Trophoblast cell (in vitro differentiated cells and primary cell): ENCODE data around the gene EXT2.

Experiments used
- DNase-seq, 2 donors: peaks; one replicate each; pipeline ENCODE4 v3.0.0-alpha.2; 2016
- H2AFZ ChIP-seq: 2 replicates; pipeline ENCODE4 v1.6.1; 2013; ENCODE audit warnings: low read length, moderate library complexity, mild to moderate bottlenecking; ENCODE audit not compliant: insufficient read depth, poor library complexity
- H2AK5ac ChIP-seq: 2 replicates; pipeline ENCODE4 v1.6.1; 2013; ENCODE audit warnings: mild to moderate bottlenecking, low read length
- H2BK120ac ChIP-seq: 2 replicates; pipeline ENCODE4 v1.6.1; 2013; ENCODE audit warnings: low read length, mild to moderate bottlenecking, moderate library complexity; ENCODE audit not compliant: insufficient read depth, poor library complexity
- H2BK12ac ChIP-seq: 2 replicates; pipeline ENCODE4 v1.6.1; 2013; ENCODE audit warnings: mild to moderate bottlenecking, low read length, moderate library complexity
- H2BK5ac ChIP-seq: 2 replicates; pipeline ENCODE4 v1.6.1; 2013; ENCODE audit warnings: low read length, low read depth, moderate library complexity, mild to moderate bottlenecking; ENCODE audit not compliant: poor library complexity
- H3K14ac ChIP-seq: 2 replicates; pipeline ENCODE4 v1.6.1; 2013; ENCODE audit warnings: mild to moderate bottlenecking, low read length
- H3K18ac ChIP-seq: 2 replicates; pipeline ENCODE4 v1.6.1; 2013; ENCODE audit warnings: mild to moderate bottlenecking, low read length
- H3K23ac ChIP-seq: 2 replicates; pipeline ENCODE4 v1.6.1; 2013; ENCODE audit warnings: low read length
- H3K27ac ChIP-seq: 2 replicates; pipeline ENCODE4 v1.5.1; 2013; ENCODE audit warnings: low read depth, mild to moderate bottlenecking, inconsistent platforms, low read length, moderate library complexity
- H3K27me3 ChIP-seq: 2 replicates; pipeline ENCODE4 v1.6.1; 2013; ENCODE audit warnings: inconsistent platforms, mild to moderate bottlenecking, low read length, moderate library complexity; ENCODE audit not compliant: insufficient read depth
- H3K36me3 ChIP-seq, 2 experiments: 1 replicate in 1 of 2; 2 replicates in 1 of 2; pipeline ENCODE4 v1.6.1; 2013; ENCODE audit warnings: low read length in 2 of 2, mild to moderate bottlenecking in 2 of 2, moderate library complexity in 1 of 2; ENCODE audit not compliant: insufficient read depth in 2 of 2, control insufficient read depth in 1 of 2
- H3K4ac ChIP-seq: 2 replicates; pipeline ENCODE4 v1.6.1; 2013; ENCODE audit warnings: low read depth, mild to moderate bottlenecking, low read length, moderate library complexity
- H3K4me1 ChIP-seq, 2 experiments: 1 replicate in 1 of 2; 2 replicates in 1 of 2; pipeline ENCODE4 v1.6.1; 2013; ENCODE audit warnings: low read length in 2 of 2, mild to moderate bottlenecking in 2 of 2, moderate library complexity in 1 of 2; ENCODE audit not compliant: insufficient read depth in 2 of 2, control insufficient read depth in 1 of 2
- H3K4me2 ChIP-seq: 2 replicates; pipeline ENCODE4 v1.6.1; 2013; ENCODE audit warnings: inconsistent platforms, mild to moderate bottlenecking, low read length, moderate library complexity
- H3K4me3 ChIP-seq: 2 replicates; pipeline ENCODE4 v1.5.1; 2013; ENCODE audit warnings: mild to moderate bottlenecking, low read depth, low read length, inconsistent platforms
- H3K79me1 ChIP-seq: one replicate; pipeline ENCODE4 v1.6.1; 2013; ENCODE audit warnings: low read length
- H3K79me2 ChIP-seq: 2 replicates; pipeline ENCODE4 v1.6.1; 2013; ENCODE audit warnings: low read length, mild to moderate bottlenecking; ENCODE audit not compliant: control insufficient read depth, insufficient read depth, poor library complexity
- H3K9ac ChIP-seq: 2 replicates; pipeline ENCODE4 v1.6.1; 2013; ENCODE audit warnings: mild to moderate bottlenecking, low read length
- H3K9me3 ChIP-seq: 2 replicates; pipeline ENCODE4 v1.6.1; 2013; ENCODE audit warnings: low read depth, mild to moderate bottlenecking, control low read depth, inconsistent platforms, low read length; ENCODE audit not compliant: insufficient read depth
- H4K12ac ChIP-seq: 2 replicates; pipeline ENCODE4 v1.6.1; 2013; ENCODE audit warnings: low read depth, mild to moderate bottlenecking, low read length, moderate library complexity
- H4K8ac ChIP-seq: 2 replicates; pipeline ENCODE4 v1.6.1; 2013; ENCODE audit warnings: low read depth, mild to moderate bottlenecking, low read length, moderate library complexity
- H4K91ac ChIP-seq: one replicate; pipeline ENCODE4 v1.6.1; 2013; ENCODE audit warnings: low read depth, mild to moderate bottlenecking, low read length, moderate library complexity
- WGBS: extraction: QIAGEN DNeasy Blood & Tissue Kit; methylation state at CpG from one replicate; pipeline ENCODE4 v1.1.7; 2013; ENCODE audit warnings: missing lambda C conversion rate; ENCODE audit not compliant: insufficient read length, insufficient coverage; ENCODE audit errors: extremely low coverage; 5-methylcytosine and 5-hydroxymethylcytosine counted together

The EXT2 gene

DNA sequence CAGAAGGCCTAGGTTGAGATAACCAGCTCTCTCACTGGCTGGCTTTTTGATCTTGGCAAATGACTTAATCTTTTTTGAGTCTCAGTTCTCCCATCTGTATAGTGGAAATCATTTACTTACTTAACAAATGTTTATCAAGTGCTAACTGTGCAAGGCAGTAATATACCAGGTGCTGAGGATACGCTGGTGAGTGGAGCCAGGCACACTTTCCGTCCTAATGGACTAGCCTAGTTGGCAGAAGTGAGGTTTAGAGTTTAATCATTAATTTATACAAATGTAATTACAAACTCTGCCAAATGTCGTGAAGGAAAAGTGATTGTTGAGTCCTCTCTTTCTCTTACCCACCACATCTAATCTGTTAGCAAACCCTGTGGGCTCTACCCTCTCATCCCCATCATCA is 33.3 kb downstream of the EXT2 start:
- Histone ChIP-seq H4K12ac (no peak overlapping the region), H3K9me3 (no peaks in the 10 kb centered on the region), H3K27me3 (no peaks in the 10 kb centered on the region), H2AFZ (no peak overlapping the region), H3K14ac (no peak overlapping the region), H3K4me3 (no peak overlapping the region), H2AK5ac (no peak overlapping the region), H3K4me2 (no peak overlapping the region), H3K36me3 (peaks cover 5 to 23% of the 10 kb centered on the region in 2 experiments), H3K4me1 (no peaks in the 10 kb centered on the region), H3K79me2 (no peaks in the 10 kb centered on the region), H3K18ac (no peak overlapping the region), H3K27ac (no peak overlapping the region), H3K9ac (no peak overlapping the region), H4K91ac (no peak overlapping the region), H3K23ac (no peak overlapping the region), H2BK120ac (no peak overlapping the region), H3K4ac (no peak overlapping the region), H2BK5ac (no peak overlapping the region), H4K8ac (no peak overlapping the region), H2BK12ac (no peak overlapping the region), H3K79me1 (no peaks in the 10 kb centered on the region)
- no peak for DNase-seq
- no CpG with 5 or more reads among the region's 3 CpGs for WGBS

DNA sequence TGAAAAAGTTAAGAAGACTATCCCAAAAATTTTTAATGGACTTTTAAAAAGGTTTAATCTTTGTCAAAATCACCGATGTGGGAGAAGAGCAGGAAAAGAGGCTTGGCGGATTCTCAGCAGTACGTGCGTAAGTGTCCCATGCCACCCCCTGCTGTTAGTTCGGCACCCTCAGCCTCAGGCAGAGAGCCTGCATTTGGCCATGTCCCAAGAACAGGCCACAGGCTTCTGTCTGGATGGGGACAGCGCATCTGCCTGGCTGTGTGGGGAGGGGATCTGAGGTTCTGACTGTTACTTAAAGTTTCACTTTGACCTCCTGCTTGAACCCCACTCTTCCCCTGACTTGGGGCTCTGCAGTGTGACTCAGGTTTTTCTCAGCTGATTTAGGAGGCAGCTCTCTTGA is 35.3 kb downstream of the EXT2 start:
- Histone ChIP-seq H3K4me1 (no peaks in the 10 kb centered on the region), H4K12ac (no peak overlapping the region), H2BK5ac (no peak overlapping the region), H4K8ac (no peak overlapping the region), H3K18ac (no peak overlapping the region), H3K36me3 (peaks cover 3 to 19% of the 10 kb centered on the region in 2 experiments), H2BK120ac (no peak overlapping the region), H3K9me3 (no peaks in the 10 kb centered on the region), H3K23ac (no peak overlapping the region), H3K14ac (no peak overlapping the region), H2AFZ (no peak overlapping the region), H3K79me2 (no peaks in the 10 kb centered on the region), H3K4ac (no peak overlapping the region), H2BK12ac (no peak overlapping the region), H3K79me1 (no peaks in the 10 kb centered on the region), H4K91ac (no peak overlapping the region), H3K27ac (no peak overlapping the region), H3K27me3 (no peaks in the 10 kb centered on the region), H2AK5ac (no peak overlapping the region), H3K4me2 (no peak overlapping the region), H3K4me3 (no peak overlapping the region), H3K9ac (no peak overlapping the region)
- DNase-seq, result no peak
- no CpG with 5 or more reads among the region's 6 CpGs for WGBS

DNA sequence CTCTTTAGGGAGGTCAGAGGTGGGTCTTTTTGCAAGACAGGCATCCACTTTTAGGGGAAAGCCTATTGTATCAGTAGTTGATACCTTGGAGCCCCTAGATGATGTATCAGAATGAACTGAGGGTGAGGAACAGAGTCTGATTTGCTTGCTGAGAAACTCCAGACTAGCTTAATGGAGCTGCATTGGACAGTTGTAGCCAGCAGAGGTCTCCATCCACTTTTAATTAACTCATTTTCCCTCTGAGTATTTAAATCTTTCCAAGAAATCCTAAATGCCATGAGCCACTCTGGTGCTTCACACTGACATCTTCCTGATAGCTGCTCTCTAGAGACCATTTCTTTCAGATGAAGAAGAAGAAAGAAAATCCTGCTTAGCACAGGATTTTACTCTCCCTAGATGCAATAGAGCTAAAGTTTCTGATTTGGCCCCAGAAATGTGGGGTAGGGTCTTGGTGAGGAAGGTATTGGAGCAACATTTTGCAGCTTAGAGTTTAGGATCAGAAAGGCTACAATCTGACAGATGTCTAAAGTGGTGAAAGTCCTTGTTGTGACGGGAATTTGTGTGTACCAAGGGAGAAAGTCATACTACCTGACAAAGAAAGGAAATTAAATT is 38.0 kb downstream of the EXT2 start:
- peak in 1 of 2 donors; percentile 42 for DNase-seq
- no peak overlapping the region for H3K14ac ChIP-seq
- no peak overlapping the region for H3K9ac ChIP-seq
- no peak overlapping the region for H3K27ac ChIP-seq
- H4K8ac ChIP-seq, result no peak overlapping the region
- H4K12ac ChIP-seq, result no peak overlapping the region
- no peak overlapping the region for H2AFZ ChIP-seq
- H3K27me3 ChIP-seq, result no peaks in the 10 kb centered on the region
- no peak overlapping the region for H2BK5ac ChIP-seq
- H3K79me2 ChIP-seq, result no peaks in the 10 kb centered on the region
- H2AK5ac ChIP-seq, result no peak overlapping the region
- H4K91ac ChIP-seq, result no peak overlapping the region
- H3K4ac ChIP-seq, result no peak overlapping the region
- no peak overlapping the region for H2BK120ac ChIP-seq
- H3K79me1 ChIP-seq, result no peaks in the 10 kb centered on the region
- H3K4me1 ChIP-seq, result peaks cover 0 to 2% of the 10 kb centered on the region in 2 experiments
- no CpG with 5 or more reads among the region's 1 CpG for WGBS
- H2BK12ac ChIP-seq, result no peak overlapping the region
- H3K36me3 ChIP-seq, result peaks cover 3 to 6% of the 10 kb centered on the region in 2 experiments
- H3K4me2 ChIP-seq, result no peak overlapping the region
- H3K9me3 ChIP-seq, result no peaks in the 10 kb centered on the region
- no peak overlapping the region for H3K4me3 ChIP-seq
- no peak overlapping the region for H3K23ac ChIP-seq
- no peak overlapping the region for H3K18ac ChIP-seq

DNA sequence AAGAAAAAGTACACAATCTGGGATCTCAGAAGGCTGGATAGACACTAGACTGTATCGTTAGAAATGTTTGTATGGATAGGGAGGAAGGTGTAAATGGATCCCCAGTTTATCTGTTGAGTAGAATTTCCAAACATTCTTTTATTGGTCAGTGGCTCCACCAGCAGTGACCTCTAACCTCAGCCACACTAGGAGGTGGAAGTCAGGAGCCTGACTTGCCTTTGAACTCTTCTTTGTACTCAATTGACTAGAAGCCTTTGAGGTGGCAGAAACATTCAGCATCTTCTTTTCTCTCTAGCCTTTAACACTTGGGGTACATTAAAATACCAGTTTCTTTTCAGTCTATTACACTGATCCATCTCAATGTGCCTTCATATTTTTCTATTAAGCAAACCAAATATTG is 39.1 kb downstream of the EXT2 start:
- H3K4me1 ChIP-seq, result peaks cover 0 to 2% of the 10 kb centered on the region in 2 experiments
- H3K79me2 ChIP-seq, result no peaks in the 10 kb centered on the region
- no CpG with 5 or more reads among the region's 1 CpG for WGBS
- no peak overlapping the region for H3K4me3 ChIP-seq
- H3K4ac ChIP-seq, result no peak overlapping the region
- H3K4me2 ChIP-seq, result no peak overlapping the region
- no peaks in the 10 kb centered on the region for H3K9me3 ChIP-seq
- H3K18ac ChIP-seq, result no peak overlapping the region
- H2BK5ac ChIP-seq, result no peak overlapping the region
- no peak for DNase-seq
- H3K14ac ChIP-seq, result no peak overlapping the region
- no peaks in the 10 kb centered on the region for H3K79me1 ChIP-seq
- H3K27ac ChIP-seq, result no peak overlapping the region
- H2AK5ac ChIP-seq, result no peak overlapping the region
- no peak overlapping the region for H2BK12ac ChIP-seq
- no peak overlapping the region for H4K12ac ChIP-seq
- no peaks in the 10 kb centered on the region for H3K27me3 ChIP-seq
- H4K8ac ChIP-seq, result no peak overlapping the region
- H2AFZ ChIP-seq, result no peak overlapping the region
- no peak overlapping the region for H3K23ac ChIP-seq
- no peak overlapping the region for H4K91ac ChIP-seq
- H3K36me3 ChIP-seq, result peaks cover 3% of the 10 kb centered on the region in 2 experiments
- H2BK120ac ChIP-seq, result no peak overlapping the region
- no peak overlapping the region for H3K9ac ChIP-seq
